Mononuclear cell (primary cell): ENCODE measurements around the gene HIF1A. TPM values are rescaled to one million over a fixed set of nuclear protein-coding genes. Genes with fewer than 3 reads are reported as not detected.
"Not testable (repeated sequence)": the region's sequence is repeated elsewhere in the genome, so short reads cannot be mapped to it uniquely, and the experiment has no call there.

Source experiments
- H3K27me3 ChIP-seq: 2 replicates; pipeline ENCODE4 v1.6.0; 2011; ENCODE audit warnings: low read length, control low read depth; ENCODE audit not compliant: insufficient read depth
- H3K4me1 ChIP-seq: 2 replicates; pipeline ENCODE4 v1.5.1; 2011; ENCODE audit warnings: mild to moderate bottlenecking, low read length, control low read depth; ENCODE audit not compliant: insufficient read depth
- H3K4me3 ChIP-seq: 2 replicates; pipeline ENCODE4 v1.5.1; 2011; ENCODE audit warnings: mild to moderate bottlenecking, low read length, moderate library complexity
- H3K9me3 ChIP-seq: 2 replicates; pipeline ENCODE4 v1.5.1; 2011; ENCODE audit warnings: low read depth, mild to moderate bottlenecking, control low read depth, low read length
- total RNA-seq: library from RNA; depleted of rRNA; stranded (reverse); fragments of >200 nt; gene quantifications from one replicate; pipeline ENCODE4 v1.2.3, GENCODE V29; 2012

Gene HIF1A
- total RNA-seq, 1 donor: 972 TPM

- Histone ChIP-seq H3K27me3 (no peaks in the 10 kb centered on the region), H3K4me3 (peak overlapping the region; percentile 94), H3K9me3 (no peaks in the 10 kb centered on the region), H3K4me1 (peaks cover 26% of the 10 kb centered on the region)
Measured at GRCh38 chr14:61695695-61696527, 598 bp downstream of the HIF1A start.

GRCh38 chr14:61696753-61697318, 1.5 kb downstream of the HIF1A start:
- no peaks in the 10 kb centered on the region for H3K9me3 ChIP-seq
- peaks cover 21% of the 10 kb centered on the region for H3K4me1 ChIP-seq
- H3K27me3 ChIP-seq: no peaks in the 10 kb centered on the region
- H3K4me3 ChIP-seq: peak overlapping the region; percentile 94

DNA sequence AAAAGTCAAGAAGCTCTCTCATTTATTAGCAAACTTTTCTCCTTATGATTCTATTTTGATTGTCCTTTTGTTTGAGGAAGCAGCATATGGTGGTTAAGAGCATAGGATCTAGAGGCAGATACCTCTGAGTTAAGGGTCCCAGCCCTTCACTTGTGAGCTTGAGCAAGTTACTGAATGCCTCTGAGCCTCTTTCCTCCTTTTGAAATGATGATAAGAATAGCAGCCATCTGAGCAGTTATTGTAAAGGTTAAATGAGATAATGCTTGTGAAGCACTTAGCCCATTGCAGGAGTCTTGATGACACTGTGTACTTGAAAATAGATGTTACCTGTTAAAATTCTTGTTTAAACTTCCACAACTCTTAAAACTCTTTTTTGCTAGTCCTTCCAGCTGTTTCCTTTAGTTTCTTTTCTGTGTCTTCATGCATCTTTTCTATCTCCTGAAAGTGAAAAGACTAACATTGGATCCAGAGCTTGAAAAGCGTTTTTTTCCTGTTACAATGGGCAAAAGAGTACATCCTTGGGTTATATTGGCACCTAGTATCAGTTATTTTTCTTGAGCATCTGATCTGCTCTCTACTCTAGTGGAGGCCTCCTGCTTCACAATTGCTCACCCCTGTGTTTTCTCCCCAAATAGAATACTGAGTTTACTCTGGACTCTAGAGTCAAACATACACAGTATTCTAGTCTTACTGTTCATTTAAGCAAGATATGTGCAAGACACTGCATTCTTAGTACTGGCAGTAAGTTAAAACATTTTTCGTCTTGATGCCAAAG, 3.1 kb downstream of the HIF1A start:
- H3K4me3 ChIP-seq: peak overlapping the region; percentile 94
- no peaks in the 10 kb centered on the region for H3K27me3 ChIP-seq
- H3K4me1 ChIP-seq: peaks cover 21% of the 10 kb centered on the region
- no peaks in the 10 kb centered on the region for H3K9me3 ChIP-seq

DNA sequence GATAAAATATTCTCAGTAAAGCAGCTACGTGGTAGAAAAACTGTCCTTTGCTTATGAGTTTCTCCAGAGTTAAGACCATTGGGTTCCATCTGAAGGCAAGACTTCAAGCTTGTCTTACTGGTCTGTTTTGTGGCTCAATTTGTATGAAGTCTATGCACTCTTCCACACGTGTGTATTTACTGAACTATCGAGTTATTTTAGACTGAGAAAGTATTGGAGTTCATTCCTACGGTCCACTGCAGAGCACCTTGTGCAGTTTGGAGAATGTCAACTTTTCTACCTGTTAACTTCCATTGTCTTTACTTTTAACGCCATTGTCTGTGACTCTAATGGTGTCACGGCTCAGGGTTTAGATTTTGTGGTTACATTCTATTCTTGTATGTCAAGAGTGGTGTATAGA, 3.7 kb downstream of the HIF1A start:
- H3K4me3 ChIP-seq: no peak overlapping the region
- no peaks in the 10 kb centered on the region for H3K27me3 ChIP-seq
- peaks cover 21% of the 10 kb centered on the region for H3K4me1 ChIP-seq

GRCh38 chr14:61700104-61700886, 5.0 kb downstream of the HIF1A start:
- Histone ChIP-seq H3K27me3 (no peaks in the 10 kb centered on the region), H3K9me3 (no peaks in the 10 kb centered on the region), H3K4me3 (no peak overlapping the region), H3K4me1 (peaks cover 17% of the 10 kb centered on the region)

More for the DNA sequence above, 3.7 kb downstream of the HIF1A start:
- H3K9me3 ChIP-seq: no peaks in the 10 kb centered on the region

- no peak overlapping the region for H3K4me3 ChIP-seq
- no peaks in the 10 kb centered on the region for H3K27me3 ChIP-seq
- H3K4me1 ChIP-seq: peaks cover 17% of the 10 kb centered on the region
- H3K9me3 ChIP-seq: no peaks in the 10 kb centered on the region
Measured at GRCh38 chr14:61701946-61702345, 6.6 kb downstream of the HIF1A start.

DNA sequence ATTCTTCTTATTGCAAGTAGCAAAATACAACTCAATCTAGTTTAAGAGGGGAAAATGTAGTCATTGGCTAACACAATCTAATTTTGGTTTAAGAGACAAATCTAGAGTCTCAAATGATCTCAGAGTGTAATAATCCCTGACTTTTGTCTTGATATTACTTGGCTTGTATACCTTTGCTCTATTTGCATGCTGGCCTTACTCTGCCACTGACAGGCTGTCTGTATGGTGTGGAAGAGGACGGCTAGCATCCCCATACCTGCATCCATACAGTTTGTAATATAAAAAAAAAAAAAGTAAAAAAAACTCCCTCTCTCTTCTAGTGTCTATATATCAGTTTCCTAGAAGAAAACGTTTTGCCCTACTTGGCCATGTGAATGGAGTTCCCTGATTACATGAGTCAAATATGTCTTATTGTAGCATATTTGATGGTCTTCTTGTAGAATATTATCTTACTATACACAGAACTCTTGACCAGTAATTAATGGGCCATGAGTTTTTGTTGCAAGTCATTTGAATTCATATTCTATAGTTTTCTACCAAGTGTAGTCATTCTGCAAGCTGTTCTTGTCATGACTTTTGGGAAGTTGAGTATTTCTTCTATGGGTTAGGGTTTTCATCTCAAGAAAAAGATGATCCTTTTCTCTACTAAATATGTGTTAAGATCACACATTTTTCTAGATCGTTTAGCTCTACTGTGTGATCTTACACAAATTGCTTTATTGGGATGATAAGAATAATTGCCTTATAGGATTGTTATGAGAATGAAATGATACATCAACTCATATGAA, 8.2 kb downstream of the HIF1A start:
- Histone ChIP-seq H3K4me3 (no peak overlapping the region), H3K4me1 (peaks cover 12% of the 10 kb centered on the region), H3K9me3 (no peaks in the 10 kb centered on the region), H3K27me3 (no peaks in the 10 kb centered on the region)

GRCh38 chr14:61704554-61704953, 9.2 kb downstream of the HIF1A start:
- H3K4me1 ChIP-seq: peaks cover 6% of the 10 kb centered on the region

DNA sequence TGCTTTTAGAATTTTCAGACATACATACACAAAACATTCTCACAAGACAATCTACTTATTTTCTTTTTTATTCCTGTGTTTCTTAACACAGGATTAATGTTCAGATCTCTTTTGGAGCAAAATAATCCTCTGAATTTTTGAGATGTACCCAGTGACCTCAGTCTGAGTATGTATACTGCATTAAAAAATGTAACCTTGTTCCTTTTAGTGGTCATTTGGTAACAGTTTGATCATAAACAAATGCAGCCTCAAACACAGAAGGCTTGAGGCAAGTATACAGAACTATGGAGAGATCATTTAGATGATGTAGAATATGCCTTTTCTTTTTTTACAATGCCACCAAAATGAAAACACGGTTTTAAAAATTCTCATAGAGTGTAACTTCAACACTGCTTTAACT, 9.7 kb downstream of the HIF1A start:
- no peaks in the 10 kb centered on the region for H3K27me3 ChIP-seq
- H3K4me1 ChIP-seq: peaks cover 6% of the 10 kb centered on the region
- no peaks in the 10 kb centered on the region for H3K9me3 ChIP-seq
- no peak overlapping the region for H3K4me3 ChIP-seq

More at GRCh38 chr14:61704554-61704953, 9.2 kb downstream of the HIF1A start:
- no peak overlapping the region for H3K4me3 ChIP-seq
- no peaks in the 10 kb centered on the region for H3K27me3 ChIP-seq
- no peaks in the 10 kb centered on the region for H3K9me3 ChIP-seq

GRCh38 chr14:61706096-61706690, 10.9 kb downstream of the HIF1A start:
- H3K4me3 ChIP-seq: no peak overlapping the region
- H3K27me3 ChIP-seq: no peaks in the 10 kb centered on the region
- no peaks in the 10 kb centered on the region for H3K9me3 ChIP-seq
- peaks cover 6% of the 10 kb centered on the region for H3K4me1 ChIP-seq

DNA sequence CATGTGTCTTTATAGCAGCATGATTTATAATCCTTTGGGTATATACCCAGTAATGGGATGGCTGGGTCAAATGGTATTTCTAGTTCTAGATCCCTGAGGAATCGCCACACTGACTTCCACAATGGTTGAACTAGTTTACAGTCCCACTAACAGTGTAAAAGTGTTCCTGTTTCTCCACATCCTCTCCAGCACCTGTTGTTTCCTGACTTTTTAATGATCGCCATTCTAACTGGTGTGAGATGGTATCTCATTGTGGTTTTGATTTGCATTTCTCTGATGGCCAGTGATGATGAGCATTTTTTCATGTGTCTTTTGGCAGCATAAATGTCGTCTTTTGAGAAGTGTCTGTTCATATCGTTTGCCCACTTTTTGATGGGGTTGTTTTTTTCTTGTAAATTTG, 12.5 kb downstream of the HIF1A start:
- not testable (repeated sequence) for H3K9me3 ChIP-seq, H3K4me3 ChIP-seq, H3K27me3 ChIP-seq
- H3K4me1 ChIP-seq: peaks cover 14% of the 10 kb centered on the region

- not testable (repeated sequence) for H3K9me3 ChIP-seq, H3K4me3 ChIP-seq, H3K27me3 ChIP-seq
- peaks cover 19% of the 10 kb centered on the region for H3K4me1 ChIP-seq
Measured at GRCh38 chr14:61708693-61709092, 13.4 kb downstream of the HIF1A start.

DNA sequence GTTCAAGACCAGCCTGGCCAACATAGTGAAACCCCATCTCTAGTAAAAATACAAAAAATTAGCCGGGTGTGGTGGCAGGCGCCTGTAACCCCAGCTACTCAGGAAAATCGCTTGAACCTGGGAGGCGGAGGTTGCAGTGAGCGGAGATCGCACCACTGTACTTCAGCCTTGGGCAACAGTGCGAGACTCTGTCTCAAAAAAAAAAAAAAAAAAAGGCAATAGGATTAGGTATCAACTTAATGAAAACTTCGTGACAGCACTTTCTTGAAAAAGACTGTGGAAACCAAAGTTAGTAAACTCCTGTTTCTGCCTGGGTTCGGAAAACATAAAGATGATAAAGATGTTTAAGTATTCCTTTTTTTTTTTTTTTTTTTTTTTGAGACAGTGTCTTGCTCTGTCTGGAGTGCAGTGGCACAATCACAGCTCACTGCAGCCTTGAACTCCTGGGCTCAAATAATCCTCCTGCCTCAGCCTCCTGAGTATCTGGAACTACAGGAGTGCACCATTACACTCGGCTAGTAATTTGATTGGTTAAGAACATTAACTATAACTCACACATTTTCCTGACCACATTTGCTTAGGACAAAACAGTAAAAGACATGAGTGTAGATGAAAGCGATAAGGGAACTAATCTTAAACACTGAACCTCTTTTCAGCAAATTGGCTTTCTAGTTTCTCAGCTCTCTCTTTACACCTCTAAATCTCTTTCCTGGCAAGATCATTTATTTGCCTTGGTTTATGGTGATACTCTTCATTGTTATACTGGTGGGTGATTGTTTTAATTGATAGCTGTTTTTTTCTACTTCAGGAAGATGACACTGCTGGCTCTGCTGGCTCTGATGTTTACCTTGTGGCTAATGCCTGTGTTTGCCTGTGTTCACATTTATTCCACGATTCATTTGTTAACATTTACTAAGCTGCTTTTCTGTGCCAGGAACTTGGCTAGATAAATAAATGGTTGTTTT, 15.8 kb downstream of the HIF1A start:
- Histone ChIP-seq H3K4me1 (peaks cover 28% of the 10 kb centered on the region), H3K27me3 (no peaks in the 10 kb centered on the region), H3K9me3 (no peaks in the 10 kb centered on the region), H3K4me3 (no peak overlapping the region)
